ENCODE data around the gene PLCE1. TPM values are rescaled to one million over a fixed set of nuclear protein-coding genes. Genes with fewer than 3 reads are reported as not detected.

PLCE1 gene
- total RNA-seq, 1 donor, result 0.43 TPM

DNA sequence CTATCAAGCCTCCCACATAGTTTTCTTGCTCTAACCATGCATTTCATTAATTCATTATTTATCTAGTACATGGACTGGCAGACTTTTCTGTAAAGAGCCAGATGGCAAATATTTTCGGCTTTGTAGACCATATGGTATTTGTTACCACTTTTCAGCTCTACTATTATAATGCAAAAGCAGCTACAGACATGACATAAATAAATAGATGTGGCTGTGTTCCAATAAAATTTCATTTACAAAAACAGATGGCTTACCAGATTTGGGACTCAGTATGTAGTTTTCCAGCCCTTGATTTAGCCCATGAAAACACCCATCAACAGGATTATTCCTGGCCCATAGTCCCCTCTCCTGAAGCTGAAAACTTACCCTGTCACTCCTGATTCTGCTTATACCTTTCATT lies 32.1 kb downstream of the PLCE1 start:
- TF ChIP-seq, protein P1, sequence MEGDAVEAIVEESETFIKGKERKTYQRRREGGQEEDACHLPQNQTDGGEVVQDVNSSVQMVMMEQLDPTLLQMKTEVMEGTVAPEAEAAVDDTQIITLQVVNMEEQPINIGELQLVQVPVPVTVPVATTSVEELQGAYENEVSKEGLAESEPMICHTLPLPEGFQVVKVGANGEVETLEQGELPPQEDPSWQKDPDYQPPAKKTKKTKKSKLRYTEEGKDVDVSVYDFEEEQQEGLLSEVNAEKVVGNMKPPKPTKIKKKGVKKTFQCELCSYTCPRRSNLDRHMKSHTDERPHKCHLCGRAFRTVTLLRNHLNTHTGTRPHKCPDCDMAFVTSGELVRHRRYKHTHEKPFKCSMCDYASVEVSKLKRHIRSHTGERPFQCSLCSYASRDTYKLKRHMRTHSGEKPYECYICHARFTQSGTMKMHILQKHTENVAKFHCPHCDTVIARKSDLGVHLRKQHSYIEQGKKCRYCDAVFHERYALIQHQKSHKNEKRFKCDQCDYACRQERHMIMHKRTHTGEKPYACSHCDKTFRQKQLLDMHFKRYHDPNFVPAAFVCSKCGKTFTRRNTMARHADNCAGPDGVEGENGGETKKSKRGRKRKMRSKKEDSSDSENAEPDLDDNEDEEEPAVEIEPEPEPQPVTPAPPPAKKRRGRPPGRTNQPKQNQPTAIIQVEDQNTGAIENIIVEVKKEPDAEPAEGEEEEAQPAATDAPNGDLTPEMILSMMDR (IDR thresholded peaks at IDR 0.05; ENCODE audit: insufficient read depth, low read depth, low read length), result no peak
- no peak for DNase-seq (ENCODE audit: low read depth)

GRCh38 chr10:94027197-94027596 lies 33.5 kb downstream of the PLCE1 start:
- no peak overlapping the region for H3K4me3 ChIP-seq (ENCODE audit: low read depth, low read length)
- DNase-seq (ENCODE audit: low read depth), result no peak

More for the DNA sequence above, 32.1 kb downstream of the PLCE1 start:
- no peak overlapping the region for H3K4me3 ChIP-seq (ENCODE audit: low read depth, low read length)

DNA sequence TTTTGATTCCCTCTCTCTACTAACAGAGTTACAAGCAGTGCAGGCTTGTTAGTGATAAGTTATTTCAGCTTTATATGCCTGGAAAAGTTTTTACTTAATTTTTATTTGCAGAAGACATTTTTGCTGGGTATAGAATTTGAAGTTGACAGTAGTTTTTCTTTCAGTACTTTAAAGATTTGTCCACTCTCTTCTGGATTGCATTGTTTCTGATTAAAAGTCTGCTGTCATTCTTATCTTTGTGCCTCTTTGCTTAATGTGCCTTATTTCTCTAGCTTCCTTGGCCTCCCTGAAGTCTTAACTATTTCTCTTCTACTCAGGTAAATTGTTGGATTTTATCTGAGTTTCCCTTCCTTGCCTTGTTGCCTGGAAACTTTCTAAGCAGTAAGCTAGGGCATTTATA lies 36.2 kb downstream of the PLCE1 start:
- no peak for DNase-seq (ENCODE audit: low read depth)
- TF ChIP-seq, protein P1 (IDR thresholded peaks at IDR 0.05; ENCODE audit: insufficient read depth, low read depth, low read length), result no peak
- no peak overlapping the region for H3K4me3 ChIP-seq (ENCODE audit: low read depth, low read length)

More at GRCh38 chr10:94027197-94027596, 33.5 kb downstream of the PLCE1 start:
- TF ChIP-seq, protein P1 (IDR thresholded peaks at IDR 0.05; ENCODE audit: insufficient read depth, low read depth, low read length), result no peak

- no peak for DNase-seq (ENCODE audit: low read depth)
- H3K4me3 ChIP-seq (ENCODE audit: low read depth, low read length), result no peak overlapping the region
- TF ChIP-seq, protein P1 (IDR thresholded peaks at IDR 0.05; ENCODE audit: insufficient read depth, low read depth, low read length), result no peak
Measured at GRCh38 chr10:94035982-94036765, 42.4 kb downstream of the PLCE1 start.

DNA sequence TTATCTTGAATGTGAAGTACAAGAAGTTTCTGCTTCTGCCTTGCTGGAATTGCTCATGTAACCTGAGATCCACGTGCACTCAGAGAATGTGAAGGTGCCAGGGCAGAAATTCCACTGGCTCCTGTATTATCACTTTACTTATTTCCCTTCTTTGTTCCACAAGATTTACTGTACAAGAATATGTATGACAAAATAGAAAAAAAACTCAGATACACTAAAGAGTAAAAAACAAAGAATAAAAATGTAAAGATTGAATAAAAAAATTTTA lies 43.0 kb downstream of the PLCE1 start:
- no peak for DNase-seq (ENCODE audit: low read depth)
- no peak overlapping the region for H3K4me3 ChIP-seq (ENCODE audit: low read depth, low read length)
- TF ChIP-seq, protein P1 (IDR thresholded peaks at IDR 0.05; ENCODE audit: insufficient read depth, low read depth, low read length), result no peak

DNA sequence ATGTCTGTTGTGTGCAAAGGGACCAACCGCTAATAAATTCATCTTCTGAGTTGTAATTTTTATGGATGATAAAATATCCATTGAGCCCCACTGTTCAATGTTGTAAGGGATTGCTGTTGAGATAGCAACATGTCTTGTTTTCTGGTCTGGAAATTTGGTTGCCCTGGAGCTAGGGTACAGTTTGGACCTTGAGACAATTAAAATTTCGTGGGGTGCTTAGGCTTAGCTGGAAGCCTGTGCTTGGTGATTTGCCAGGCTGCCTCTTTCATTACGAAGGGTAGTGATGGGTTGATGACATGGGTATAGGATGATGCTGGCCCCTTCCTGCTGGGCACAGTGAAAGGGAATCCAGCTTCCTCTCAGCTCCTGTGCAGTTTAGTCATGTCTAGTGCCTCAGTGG lies 43.6 kb downstream of the PLCE1 start:
- DNase-seq (ENCODE audit: low read depth), result no peak
- TF ChIP-seq, protein P1 (IDR thresholded peaks at IDR 0.05; ENCODE audit: insufficient read depth, low read depth, low read length), result no peak
- H3K4me3 ChIP-seq (ENCODE audit: low read depth, low read length), result no peak overlapping the region

- TF ChIP-seq, protein P1 (IDR thresholded peaks at IDR 0.05; ENCODE audit: insufficient read depth, low read depth, low read length), result no peak
- DNase-seq (ENCODE audit: low read depth), result no peak
Measured at GRCh38 chr10:94038024-94038423, 44.3 kb downstream of the PLCE1 start.

More at GRCh38 chr10:94038024-94038423, 44.3 kb downstream of the PLCE1 start:
- no peak overlapping the region for H3K4me3 ChIP-seq (ENCODE audit: low read depth, low read length)
